GM12878 (cell line): ENCODE data around the gene LMAN2L. TPM values are rescaled to one million over a fixed set of nuclear protein-coding genes. Genes with fewer than 3 reads are reported as not detected.

Experiments used
- CREM ChIP-seq: IDR thresholded peaks from 2 replicates; pipeline ENCODE4 v1.6.1; 2014; ENCODE audit warnings: antibody characterized with exemption, low read depth
- CTCF ChIP-seq, 3 experiments: IDR thresholded peaks in 2 of 3; conservative IDR thresholded peaks in 1 of 3; 2 replicates each; pipeline ENCODE4 v1.5.1; 2011; ENCODE audit warnings: low read depth in 3 of 3, low read length in 3 of 3, mild to moderate bottlenecking in 3 of 3, control low read depth in 2 of 3, moderate library complexity in 2 of 3, inconsistent platforms in 1 of 3, mixed read lengths in 1 of 3; ENCODE audit not compliant: control insufficient read depth in 2 of 3, insufficient read depth in 1 of 3; ENCODE audit errors: extremely low read depth in 1 of 3
- ESRRA ChIP-seq: IDR thresholded peaks from 2 replicates; pipeline ENCODE4 v1.6.1; 2012; ENCODE audit warnings: mild to moderate bottlenecking, low read length, improper control_type of control experiment
- MEF2A ChIP-seq: IDR thresholded peaks from 2 replicates; pipeline ENCODE4 v1.6.1; 2011; ENCODE audit warnings: low read depth, mild to moderate bottlenecking, low read length, moderate library complexity; ENCODE audit not compliant: insufficient read depth
- NBN ChIP-seq: fragments of 450-650 bp; IDR thresholded peaks from 2 replicates; pipeline ENCODE4 v1.6.1; 2016
- RAD21 ChIP-seq: IDR thresholded peaks from 2 replicates; pipeline ENCODE4 v1.6.1; 2011; ENCODE audit warnings: mild to moderate bottlenecking, low read depth, low read length, moderate library complexity; ENCODE audit not compliant: insufficient read depth
- SIN3A ChIP-seq: IDR thresholded peaks from 2 replicates; pipeline ENCODE4 v1.6.1; 2012; ENCODE audit warnings: low read depth, low read length, improper control_type of control experiment
- TCF7 ChIP-seq: IDR thresholded peaks from 2 replicates; pipeline ENCODE4 v1.6.1; 2014; ENCODE audit warnings: antibody characterized with exemption, borderline replicate concordance
- YY1 ChIP-seq: IDR thresholded peaks from 2 replicates; pipeline ENCODE4 v1.6.1; 2011; ENCODE audit warnings: low read depth, mild to moderate bottlenecking, low read length
- ZSCAN29 ChIP-seq: fragments of 450-650 bp; IDR thresholded peaks from 2 replicates; pipeline ENCODE4 v1.6.1; 2017; ENCODE audit warnings: mild to moderate bottlenecking, moderate library complexity
- polyA plus RNA-seq, 11 experiments: library from polyadenylated mRNA; depleted of rRNA in 4 of 11; unstranded in 6 of 11; stranded (reverse) in 5 of 11; fragments of >200 nt; fragmentation: Nextera tagmentation in 4 of 11; fragmentation: Illumina TruSeq in 1 of 11; extraction: Ambion mirVana in 4 of 11; extraction: Trizol in 1 of 11; gene quantifications; 1 replicate in 1 of 11; 2 replicates in 10 of 11; pipeline versions ENCODE4 v1.2.1 to v1.2.3, GENCODE V29; 2011 to 2016; ENCODE audit warnings: inconsistent platforms in 2 of 11, missing spikeins in 2 of 11, low read depth in 1 of 11
- total RNA-seq, 4 experiments: library from RNA; depleted of rRNA in 3 of 4; stranded (reverse); fragments of >200 nt in 3 of 4; fragmentation: Illumina TruSeq in 1 of 4; extraction: Trizol in 1 of 4; gene quantifications; 2 replicates each; pipeline versions ENCODE4 v1.2.1 to v1.2.3, GENCODE V29; 2013 to 2021
- TF ChIP-seq, protein P1 (sequence below): fragments of 450-650 bp; IDR thresholded peaks from 2 replicates; pipeline ENCODE4 v1.6.1; 2016; ENCODE audit warnings: mild to moderate bottlenecking
- TF ChIP-seq, protein P2 (sequence below): fragments of 450-650 bp; IDR thresholded peaks from 2 replicates; pipeline ENCODE4 v1.6.1; 2017; ENCODE audit warnings: mild to moderate bottlenecking, low read depth, inconsistent platforms; ENCODE audit not compliant: poor library complexity, severe bottlenecking

The LMAN2L gene
- total and polyA plus RNA-seq, 10 of the 15 experiments (the other 5 are each of a cell fraction or from before 2014, with no cell fraction given), result 5.7 to 16.3 (median 10.7) TPM

DNA sequence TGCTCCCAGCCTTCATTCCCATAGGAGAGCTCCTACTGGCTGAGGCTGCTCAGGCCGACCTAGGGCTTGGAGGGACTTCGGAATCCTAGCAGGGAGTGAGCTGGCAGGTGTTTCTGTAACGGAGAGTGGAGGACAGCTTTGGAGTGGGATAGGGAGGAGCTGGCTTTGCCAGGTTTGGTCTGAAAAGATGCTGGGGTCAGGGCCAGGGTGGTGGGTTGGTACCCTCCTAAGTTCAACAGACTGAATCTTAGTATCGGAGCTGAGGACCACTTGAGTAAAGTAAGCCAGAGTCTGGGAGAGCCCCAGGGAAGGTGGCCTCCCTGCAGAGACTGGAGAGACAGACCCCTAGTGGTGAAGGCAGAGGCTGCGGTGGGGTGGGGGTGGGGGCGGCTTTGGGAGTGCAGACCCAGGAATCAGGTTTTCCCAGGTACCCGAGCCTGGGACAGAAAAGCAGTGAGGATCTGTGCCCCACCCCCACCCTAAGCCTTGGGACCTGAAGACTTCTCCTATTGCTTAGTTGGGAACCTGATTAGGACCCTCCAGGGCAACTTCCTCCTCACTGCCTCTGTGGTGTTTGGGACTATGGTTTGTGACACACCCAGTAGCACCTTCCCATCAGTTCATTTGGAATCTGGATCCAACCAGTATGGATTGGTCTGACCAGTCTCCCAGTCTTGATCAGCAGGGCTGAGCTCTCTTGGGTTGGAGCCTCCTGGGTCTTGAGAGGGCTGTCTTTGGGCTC is 23.8 kb upstream of the LMAN2L start (continued):
- peak; percentile 62 to 80 (median 67) for TF ChIP-seq CTCF (IDR thresholded peaks at IDR 0.05 in 2 of 3, conservative IDR thresholded peaks at IDR 0.05 in 1 of 3; ENCODE audit: control insufficient read depth in 2 of 3, extremely low read depth in 1 of 3, insufficient read depth in 1 of 3, low read depth in 3 of 3, low read length in 3 of 3)
- TF ChIP-seq MEF2A, result 0 out of 2 replicates have a peak, but pooled peaks have one; percentile 3
- TF ChIP-seq YY1, result peak; percentile 41; the same call in 1 of the 2 replicates
- TF ChIP-seq, protein P1, sequence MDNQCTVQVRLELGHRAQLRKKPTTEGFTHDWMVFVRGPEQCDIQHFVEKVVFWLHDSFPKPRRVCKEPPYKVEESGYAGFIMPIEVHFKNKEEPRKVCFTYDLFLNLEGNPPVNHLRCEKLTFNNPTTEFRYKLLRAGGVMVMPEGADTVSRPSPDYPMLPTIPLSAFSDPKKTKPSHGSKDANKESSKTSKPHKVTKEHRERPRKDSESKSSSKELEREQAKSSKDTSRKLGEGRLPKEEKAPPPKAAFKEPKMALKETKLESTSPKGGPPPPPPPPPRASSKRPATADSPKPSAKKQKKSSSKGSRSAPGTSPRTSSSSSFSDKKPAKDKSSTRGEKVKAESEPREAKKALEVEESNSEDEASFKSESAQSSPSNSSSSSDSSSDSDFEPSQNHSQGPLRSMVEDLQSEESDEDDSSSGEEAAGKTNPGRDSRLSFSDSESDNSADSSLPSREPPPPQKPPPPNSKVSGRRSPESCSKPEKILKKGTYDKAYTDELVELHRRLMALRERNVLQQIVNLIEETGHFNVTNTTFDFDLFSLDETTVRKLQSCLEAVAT, result peak; percentile 29; the same call in 1 of the 2 replicates
- TF ChIP-seq NBN, result 0 out of 2 replicates have a peak, but pooled peaks have one; percentile 18
- TF ChIP-seq RAD21, result peak; percentile 46
- 0 out of 2 replicates have a peak, but pooled peaks have one; percentile 22 for TF ChIP-seq SIN3A
- TF ChIP-seq, protein P2, sequence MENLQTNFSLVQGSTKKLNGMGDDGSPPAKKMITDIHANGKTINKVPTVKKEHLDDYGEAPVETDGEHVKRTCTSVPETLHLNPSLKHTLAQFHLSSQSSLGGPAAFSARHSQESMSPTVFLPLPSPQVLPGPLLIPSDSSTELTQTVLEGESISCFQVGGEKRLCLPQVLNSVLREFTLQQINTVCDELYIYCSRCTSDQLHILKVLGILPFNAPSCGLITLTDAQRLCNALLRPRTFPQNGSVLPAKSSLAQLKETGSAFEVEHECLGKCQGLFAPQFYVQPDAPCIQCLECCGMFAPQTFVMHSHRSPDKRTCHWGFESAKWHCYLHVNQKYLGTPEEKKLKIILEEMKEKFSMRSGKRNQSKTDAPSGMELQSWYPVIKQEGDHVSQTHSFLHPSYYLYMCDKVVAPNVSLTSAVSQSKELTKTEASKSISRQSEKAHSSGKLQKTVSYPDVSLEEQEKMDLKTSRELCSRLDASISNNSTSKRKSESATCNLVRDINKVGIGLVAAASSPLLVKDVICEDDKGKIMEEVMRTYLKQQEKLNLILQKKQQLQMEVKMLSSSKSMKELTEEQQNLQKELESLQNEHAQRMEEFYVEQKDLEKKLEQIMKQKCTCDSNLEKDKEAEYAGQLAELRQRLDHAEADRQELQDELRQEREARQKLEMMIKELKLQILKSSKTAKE, result no peak
- no peak for TF ChIP-seq CREM
- no peak for TF ChIP-seq ESRRA
- TF ChIP-seq ZSCAN29, result no peak
- no peak for TF ChIP-seq TCF7
